SU-DHL-6 (cell line): Measurements from ENCODE around the gene NUBPL.

Experiments used
- H2AFZ ChIP-seq: fragments of 200-600 bp; sonication (generic); 2 replicates; pipeline ENCODE4 v1.6.1; 2014; ENCODE audit warnings: low read depth, mild to moderate bottlenecking, moderate library complexity, mixed read lengths, antibody characterized with exemption, low read length; ENCODE audit not compliant: severe bottlenecking
- H3F3A ChIP-seq: fragments of 200-600 bp; shearing (Covaris generic); 2 replicates; pipeline ENCODE4 v1.6.0; 2016; ENCODE audit warnings: antibody characterized with exemption, mild to moderate bottlenecking; ENCODE audit not compliant: insufficient read depth
- H3K27ac ChIP-seq: fragments of 200-600 bp; sonication (generic); 2 replicates; pipeline ENCODE4 v1.5.1; 2016; ENCODE audit warnings: low read depth, mild to moderate bottlenecking, low read length, moderate library complexity, mixed read lengths
- H3K27me3 ChIP-seq: fragments of 200-600 bp; sonication (generic), shearing (Covaris generic); 2 replicates; pipeline ENCODE4 v1.6.0; 2014; ENCODE audit warnings: mild to moderate bottlenecking, low read length
- H3K36me3 ChIP-seq: fragments of 200-600 bp; sonication (generic); 2 replicates; pipeline ENCODE4 v1.6.1; 2014; ENCODE audit warnings: mild to moderate bottlenecking, low read length, mixed read lengths
- H3K4me2 ChIP-seq: fragments of 300-600, 200-600 bp; shearing (Covaris generic), sonication (generic); 2 replicates; pipeline ENCODE4 v1.6.0; 2014; ENCODE audit warnings: low read length, low read depth, mild to moderate bottlenecking; ENCODE audit not compliant: poor library complexity, severe bottlenecking
- H3K4me3 ChIP-seq: fragments of 200-600 bp; sonication (generic); 2 replicates; pipeline ENCODE4 v1.5.1; 2014; ENCODE audit warnings: antibody characterized with exemption, low read length, mild to moderate bottlenecking, mixed read lengths; ENCODE audit not compliant: insufficient read depth, poor library complexity, severe bottlenecking
- H3K79me2 ChIP-seq: fragments of 200-600 bp; sonication (generic); 2 replicates; pipeline ENCODE4 v1.6.1; 2014; ENCODE audit warnings: mild to moderate bottlenecking, low read length, moderate library complexity; ENCODE audit not compliant: insufficient read depth
- H3K9ac ChIP-seq: fragments of 200-600 bp; sonication (generic); 2 replicates; pipeline ENCODE4 v1.7.0; 2014; ENCODE audit warnings: mild to moderate bottlenecking, low read length
- H3K9me2 ChIP-seq: fragments of 200-600 bp; sonication (generic); replicated peaks from 2 replicates; pipeline ENCODE4 v1.6.1; 2014; ENCODE audit warnings: low read length; ENCODE audit not compliant: insufficient read depth
- H3K9me3 ChIP-seq: fragments of 200-600 bp; sonication (generic); 2 replicates; pipeline ENCODE4 v1.6.1; 2014; ENCODE audit warnings: low read length, mixed read lengths; ENCODE audit not compliant: insufficient read depth
- H4K20me1 ChIP-seq: fragments of 200-600 bp; sonication (generic); 2 replicates; pipeline ENCODE4 v1.6.1; 2014; ENCODE audit warnings: low read depth, mild to moderate bottlenecking, antibody characterized with exemption, low read length, moderate library complexity, mixed read lengths
- EZH2phosphoT487 ChIP-seq: fragments of 200-600 bp; sonication (generic), shearing (Covaris generic); conservative IDR thresholded peaks from 2 replicates; pipeline ENCODE4 v1.6.1; 2018; ENCODE audit warnings: mild to moderate bottlenecking, antibody characterized with exemption, low read length, moderate library complexity, mixed read lengths
- TF ChIP-seq, protein P1 (sequence below): fragments of 200-600 bp; sonication (generic); IDR thresholded peaks from one replicate; pipeline ENCODE4 v1.5.1; 2017; ENCODE audit warnings: antibody characterized with exemption, mild to moderate bottlenecking, low read length, moderate library complexity; ENCODE audit not compliant: insufficient read depth, poor library complexity, severe bottlenecking

NUBPL gene

DNA sequence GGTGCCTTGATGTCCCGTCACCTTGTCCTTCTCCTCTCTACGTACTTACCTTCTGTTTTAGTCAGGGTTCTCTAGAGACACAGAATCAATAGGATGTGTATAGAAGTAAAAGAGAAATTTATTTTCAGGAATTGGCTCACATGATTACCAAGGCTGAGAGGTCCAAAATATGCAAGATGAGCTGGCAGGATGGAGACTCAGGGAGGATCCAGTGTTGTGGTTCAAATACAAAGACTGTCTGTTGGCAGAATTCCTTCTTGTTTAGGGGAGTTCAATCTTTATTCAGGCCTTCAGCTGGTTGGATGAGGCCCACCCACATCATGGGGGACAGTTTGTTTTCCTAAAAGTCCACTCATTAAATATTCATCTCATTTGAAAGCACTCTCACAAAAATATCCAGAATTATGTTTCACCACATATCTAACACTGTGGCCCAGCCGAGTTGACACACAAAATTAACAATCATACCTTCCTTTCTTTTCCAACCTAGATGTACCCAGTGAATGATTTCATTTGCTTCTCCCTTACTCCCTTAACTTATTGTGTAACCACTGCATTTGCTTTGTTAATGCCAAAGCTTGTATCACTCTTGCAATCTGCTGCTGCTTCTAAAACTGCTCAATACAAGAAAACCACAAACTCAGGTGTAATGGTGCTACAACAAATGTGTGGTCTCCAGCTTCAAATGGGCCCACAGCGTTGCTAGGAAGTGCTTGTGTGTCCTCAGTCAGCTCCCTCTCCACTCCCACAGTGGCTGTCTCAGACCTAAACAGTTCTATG is 320.5 kb downstream of the NUBPL start:
- Histone ChIP-seq H3K4me3 (no peak overlapping the region), H3K79me2 (no peaks in the 10 kb centered on the region), H3K27me3 (no peaks in the 10 kb centered on the region), H3K9me3 (no peaks in the 10 kb centered on the region), H3K4me2 (no peak overlapping the region), H3K36me3 (no peaks in the 10 kb centered on the region), H3K27ac (no peak overlapping the region), H3F3A (no peaks in the 10 kb centered on the region), H3K9me2 (no peaks in the 10 kb centered on the region), H3K9ac (no peak overlapping the region), H2AFZ (no peak overlapping the region), H4K20me1 (no peaks in the 10 kb centered on the region)
- TF ChIP-seq EZH2phosphoT487 = no peak
- TF ChIP-seq, protein P1, sequence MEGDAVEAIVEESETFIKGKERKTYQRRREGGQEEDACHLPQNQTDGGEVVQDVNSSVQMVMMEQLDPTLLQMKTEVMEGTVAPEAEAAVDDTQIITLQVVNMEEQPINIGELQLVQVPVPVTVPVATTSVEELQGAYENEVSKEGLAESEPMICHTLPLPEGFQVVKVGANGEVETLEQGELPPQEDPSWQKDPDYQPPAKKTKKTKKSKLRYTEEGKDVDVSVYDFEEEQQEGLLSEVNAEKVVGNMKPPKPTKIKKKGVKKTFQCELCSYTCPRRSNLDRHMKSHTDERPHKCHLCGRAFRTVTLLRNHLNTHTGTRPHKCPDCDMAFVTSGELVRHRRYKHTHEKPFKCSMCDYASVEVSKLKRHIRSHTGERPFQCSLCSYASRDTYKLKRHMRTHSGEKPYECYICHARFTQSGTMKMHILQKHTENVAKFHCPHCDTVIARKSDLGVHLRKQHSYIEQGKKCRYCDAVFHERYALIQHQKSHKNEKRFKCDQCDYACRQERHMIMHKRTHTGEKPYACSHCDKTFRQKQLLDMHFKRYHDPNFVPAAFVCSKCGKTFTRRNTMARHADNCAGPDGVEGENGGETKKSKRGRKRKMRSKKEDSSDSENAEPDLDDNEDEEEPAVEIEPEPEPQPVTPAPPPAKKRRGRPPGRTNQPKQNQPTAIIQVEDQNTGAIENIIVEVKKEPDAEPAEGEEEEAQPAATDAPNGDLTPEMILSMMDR = no peak

DNA sequence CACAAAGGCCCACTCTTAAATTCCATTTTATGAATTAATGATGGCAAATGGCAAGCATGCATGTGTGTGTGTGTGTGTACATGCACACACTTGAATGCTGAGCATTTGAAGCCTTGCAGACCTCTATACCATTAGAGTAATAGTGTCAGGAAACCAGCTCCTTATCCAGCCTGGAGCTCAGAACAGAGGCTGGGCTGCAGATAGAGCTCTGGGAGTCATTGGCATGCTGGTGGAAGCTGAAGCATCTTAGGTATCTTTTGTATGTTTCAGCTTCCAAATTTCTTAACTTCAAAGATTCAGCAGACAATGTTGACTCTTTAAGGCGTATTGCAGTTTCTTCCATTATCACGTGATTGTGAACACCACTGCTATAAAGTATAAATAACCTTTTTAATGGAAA is 323.0 kb downstream of the NUBPL start:
- Histone ChIP-seq H3K9me2 (no peaks in the 10 kb centered on the region), H4K20me1 (no peaks in the 10 kb centered on the region), H3F3A (no peaks in the 10 kb centered on the region), H3K36me3 (no peaks in the 10 kb centered on the region), H3K4me3 (no peak overlapping the region), H3K9me3 (no peaks in the 10 kb centered on the region), H2AFZ (no peak overlapping the region), H3K27me3 (no peaks in the 10 kb centered on the region), H3K27ac (no peak overlapping the region), H3K4me2 (no peak overlapping the region), H3K79me2 (no peaks in the 10 kb centered on the region), H3K9ac (no peak overlapping the region)
- TF ChIP-seq EZH2phosphoT487 = no peak
- TF ChIP-seq, protein P1 = no peak

DNA sequence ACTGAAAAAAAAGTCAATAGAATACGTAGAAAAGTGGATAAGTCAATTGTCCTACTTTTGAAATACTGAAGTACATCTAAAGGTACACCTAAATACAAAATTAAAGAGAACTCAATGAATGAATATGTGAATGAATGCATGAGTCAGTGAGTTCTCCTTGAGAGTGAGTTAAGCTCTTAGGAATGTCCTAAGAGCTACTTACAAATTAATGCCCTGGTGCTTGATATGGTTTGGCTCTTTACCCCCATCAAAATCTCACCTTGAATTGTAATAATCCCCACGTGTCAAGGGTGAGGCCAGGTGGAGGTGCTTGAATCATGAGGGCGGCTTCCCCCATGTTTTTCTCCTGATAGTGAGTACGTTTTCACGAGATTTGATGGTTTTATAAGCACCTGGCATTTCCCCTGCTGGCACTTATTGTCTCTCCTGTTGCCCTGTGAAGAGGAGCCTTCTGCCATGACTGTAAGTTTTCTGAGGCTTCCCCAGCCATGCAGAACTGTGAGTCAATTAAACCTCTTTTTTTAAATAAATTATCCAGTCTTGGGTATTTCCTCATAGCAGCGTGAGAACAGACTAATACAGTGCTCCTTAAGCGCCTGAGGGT is 323.7 kb downstream of the NUBPL start:
- Histone ChIP-seq H3K4me3 (no peak overlapping the region), H3K36me3 (no peaks in the 10 kb centered on the region), H4K20me1 (no peaks in the 10 kb centered on the region), H3K4me2 (no peak overlapping the region), H3K27ac (no peak overlapping the region), H3K79me2 (no peaks in the 10 kb centered on the region), H3K9me3 (no peaks in the 10 kb centered on the region), H2AFZ (no peak overlapping the region), H3K9me2 (no peaks in the 10 kb centered on the region), H3F3A (no peaks in the 10 kb centered on the region), H3K27me3 (no peaks in the 10 kb centered on the region), H3K9ac (no peak overlapping the region)
- TF ChIP-seq, protein P1 = no peak
- TF ChIP-seq EZH2phosphoT487 = no peak
